K562 (cell line): Measurements from ENCODE around the gene LRRC4B. TPM values are rescaled to one million over a fixed set of nuclear protein-coding genes. Genes with fewer than 3 reads are reported as not detected.

Source experiments
- AFF4 ChIP-seq: sonication (generic); formaldehyde crosslinking; IDR thresholded peaks from 2 replicates; pipeline ENCODE4 v1.8.0; 2023; ENCODE audit warnings: mild to moderate bottlenecking, missing genetic modification reagents
- ARID1B ChIP-seq: fragments of 450-650 bp; IDR thresholded peaks from 2 replicates; pipeline ENCODE4 v1.6.1; 2016; ENCODE audit warnings: antibody characterized with exemption, mild to moderate bottlenecking, inconsistent platforms
- ATF1 ChIP-seq, 2 experiments: fragments of 450-650 bp in 1 of 2; IDR thresholded peaks; 2 replicates each; pipeline ENCODE4 v1.6.1; 2016; ENCODE audit warnings: missing compliant biosample characterization in 1 of 2, missing genetic modification characterization in 1 of 2
- CHD7 ChIP-seq: fragments of 200-600 bp; sonication (generic); IDR thresholded peaks from one replicate; pipeline ENCODE4 v1.6.1; 2012; ENCODE audit warnings: mild to moderate bottlenecking, low read depth, low read length, inconsistent platforms
- CSDE1 ChIP-seq, 2 experiments: fragments of 450-650 bp; IDR thresholded peaks; 2 replicates each; pipeline ENCODE4 v1.6.1; 2016; ENCODE audit warnings: mild to moderate bottlenecking in 1 of 2
- ELF4 ChIP-seq: fragments of 450-650 bp; formaldehyde crosslinking; IDR thresholded peaks from 2 replicates; pipeline ENCODE4 v1.4.0; 2022; ENCODE audit warnings: missing genetic modification characterization
- EP400 ChIP-seq: fragments of 450-650 bp; IDR thresholded peaks from 2 replicates; pipeline ENCODE4 v1.6.1; 2017; ENCODE audit warnings: antibody characterized with exemption, mild to moderate bottlenecking, moderate library complexity
- GTF2F1 ChIP-seq: IDR thresholded peaks from 2 replicates; pipeline ENCODE4 v1.6.1; 2011; ENCODE audit warnings: low read depth, low read length, improper control_type of control experiment
- HNRNPL ChIP-seq: fragments of 200-400 bp; formaldehyde crosslinking; IDR thresholded peaks from 2 replicates; pipeline ENCODE4 v1.6.1; 2017; ENCODE audit warnings: low read depth, mild to moderate bottlenecking, low read length
- IFI16 ChIP-seq: fragments of 250-450 bp; sonication (Bioruptor Pico); IDR thresholded peaks from 2 replicates; pipeline ENCODE4 v2.1.2; 2022; ENCODE audit warnings: mild to moderate bottlenecking, inconsistent platforms
- NR2C1 ChIP-seq, 2 experiments: fragments of 450-650 bp; IDR thresholded peaks; 2 replicates each; pipeline ENCODE4 v1.6.1; 2017; ENCODE audit warnings: mild to moderate bottlenecking in 2 of 2, antibody characterized with exemption in 1 of 2, inconsistent platforms in 1 of 2, missing compliant biosample characterization in 1 of 2, missing genetic modification characterization in 1 of 2
- PTBP1 ChIP-seq: fragments of 200-400 bp; formaldehyde crosslinking; IDR thresholded peaks from 2 replicates; pipeline ENCODE4 v1.6.1; 2017; ENCODE audit warnings: low read depth, low read length
- TCF7L2 ChIP-seq: fragments of 150-350 bp; IDR thresholded peaks from 2 replicates; pipeline ENCODE4 v1.6.1; 2016; ENCODE audit warnings: low read depth, mild to moderate bottlenecking, low read length, moderate library complexity
- polyA plus RNA-seq, 8 experiments: library from polyadenylated mRNA; depleted of rRNA in 4 of 8; stranded (reverse) in 5 of 8; unstranded in 3 of 8; fragments of >200 nt; fragmentation: Nextera tagmentation in 2 of 8; fragmentation: Illumina TruSeq in 1 of 8; extraction: Ambion mirVana in 2 of 8; extraction: Trizol in 1 of 8; gene quantifications; 2 replicates each; pipeline versions ENCODE4 v1.2.1 to v1.2.3, GENCODE V29; 2011 to 2014; ENCODE audit warnings: inconsistent platforms in 1 of 8, missing spikeins in 1 of 8
- total RNA-seq, 7 experiments: library from RNA; depleted of rRNA in 6 of 7; stranded (reverse); fragments of >200 nt in 6 of 7; fragmentation: Illumina TruSeq in 2 of 7; extraction: Trizol in 2 of 7; gene quantifications; 2 replicates each; pipeline versions ENCODE4 v1.2.1 to v1.2.3, GENCODE V29; 2011 to 2021; ENCODE audit warnings: low replicate concordance in 1 of 7

Gene LRRC4B
- total and polyA plus RNA-seq, 9 of the 15 experiments (the other 6 are each of a cell fraction or from before 2014, with no cell fraction given), result 0.18 to 9.6 (median 2.9) TPM; not detected in 2

GRCh38 chr19:50476224-50476906 lies 91.9 kb downstream of the LRRC4B start, which contains the start of the genes EMC10 and GARIN5A (continued):
- no peak for TF ChIP-seq TCF7L2
- TF ChIP-seq AFF4 (CRISPR knock-in tag), result peak; percentile 26; the same call in 1 of the 2 replicates
- no peak for TF ChIP-seq IFI16 (CRISPR knock-in tag)
- 0 out of 2 replicates have a peak, but pooled peaks have one; percentile 40 for TF ChIP-seq PTBP1
- peak in 1 of 2 experiments; percentile 97; a peak in 2 of 4 replicates for TF ChIP-seq CSDE1 (IDR thresholded peaks at IDR 0.05)
- no peak for TF ChIP-seq CHD7
- no peak for TF ChIP-seq HNRNPL
- TF ChIP-seq EP400, result peak; percentile 58
- no peak for TF ChIP-seq ELF4 (CRISPR knock-in tag)
- TF ChIP-seq GTF2F1, result peak; percentile 32; the same call in 1 of the 2 replicates
- TF ChIP-seq ARID1B, result no peak
- peak; percentile 94 for TF ChIP-seq ATF1 (CRISPR knock-in tag; IDR thresholded peaks at IDR 0.05)
- peak; percentile 100 for TF ChIP-seq ATF1 (tag; IDR thresholded peaks at IDR 0.05)
- TF ChIP-seq NR2C1 (IDR thresholded peaks at IDR 0.05), result no peak
- no peak for TF ChIP-seq NR2C1 (tag; IDR thresholded peaks at IDR 0.05)
